ENCODE results near the gene PARD3B.

The PARD3B gene, protein sequence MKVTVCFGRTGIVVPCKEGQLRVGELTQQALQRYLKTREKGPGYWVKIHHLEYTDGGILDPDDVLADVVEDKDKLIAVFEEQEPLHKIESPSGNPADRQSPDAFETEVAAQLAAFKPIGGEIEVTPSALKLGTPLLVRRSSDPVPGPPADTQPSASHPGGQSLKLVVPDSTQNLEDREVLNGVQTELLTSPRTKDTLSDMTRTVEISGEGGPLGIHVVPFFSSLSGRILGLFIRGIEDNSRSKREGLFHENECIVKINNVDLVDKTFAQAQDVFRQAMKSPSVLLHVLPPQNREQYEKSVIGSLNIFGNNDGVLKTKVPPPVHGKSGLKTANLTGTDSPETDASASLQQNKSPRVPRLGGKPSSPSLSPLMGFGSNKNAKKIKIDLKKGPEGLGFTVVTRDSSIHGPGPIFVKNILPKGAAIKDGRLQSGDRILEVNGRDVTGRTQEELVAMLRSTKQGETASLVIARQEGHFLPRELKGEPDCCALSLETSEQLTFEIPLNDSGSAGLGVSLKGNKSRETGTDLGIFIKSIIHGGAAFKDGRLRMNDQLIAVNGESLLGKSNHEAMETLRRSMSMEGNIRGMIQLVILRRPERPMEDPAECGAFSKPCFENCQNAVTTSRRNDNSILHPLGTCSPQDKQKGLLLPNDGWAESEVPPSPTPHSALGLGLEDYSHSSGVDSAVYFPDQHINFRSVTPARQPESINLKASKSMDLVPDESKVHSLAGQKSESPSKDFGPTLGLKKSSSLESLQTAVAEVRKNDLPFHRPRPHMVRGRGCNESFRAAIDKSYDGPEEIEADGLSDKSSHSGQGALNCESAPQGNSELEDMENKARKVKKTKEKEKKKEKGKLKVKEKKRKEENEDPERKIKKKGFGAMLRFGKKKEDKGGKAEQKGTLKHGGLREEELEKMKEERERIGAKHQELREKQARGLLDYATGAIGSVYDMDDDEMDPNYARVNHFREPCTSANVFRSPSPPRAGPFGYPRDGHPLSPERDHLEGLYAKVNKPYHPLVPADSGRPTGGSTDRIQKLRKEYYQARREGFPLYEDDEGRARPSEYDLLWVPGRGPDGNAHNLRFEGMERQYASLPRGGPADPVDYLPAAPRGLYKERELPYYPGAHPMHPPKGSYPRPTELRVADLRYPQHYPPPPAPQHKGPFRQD (N-terminal part only)

DNA sequence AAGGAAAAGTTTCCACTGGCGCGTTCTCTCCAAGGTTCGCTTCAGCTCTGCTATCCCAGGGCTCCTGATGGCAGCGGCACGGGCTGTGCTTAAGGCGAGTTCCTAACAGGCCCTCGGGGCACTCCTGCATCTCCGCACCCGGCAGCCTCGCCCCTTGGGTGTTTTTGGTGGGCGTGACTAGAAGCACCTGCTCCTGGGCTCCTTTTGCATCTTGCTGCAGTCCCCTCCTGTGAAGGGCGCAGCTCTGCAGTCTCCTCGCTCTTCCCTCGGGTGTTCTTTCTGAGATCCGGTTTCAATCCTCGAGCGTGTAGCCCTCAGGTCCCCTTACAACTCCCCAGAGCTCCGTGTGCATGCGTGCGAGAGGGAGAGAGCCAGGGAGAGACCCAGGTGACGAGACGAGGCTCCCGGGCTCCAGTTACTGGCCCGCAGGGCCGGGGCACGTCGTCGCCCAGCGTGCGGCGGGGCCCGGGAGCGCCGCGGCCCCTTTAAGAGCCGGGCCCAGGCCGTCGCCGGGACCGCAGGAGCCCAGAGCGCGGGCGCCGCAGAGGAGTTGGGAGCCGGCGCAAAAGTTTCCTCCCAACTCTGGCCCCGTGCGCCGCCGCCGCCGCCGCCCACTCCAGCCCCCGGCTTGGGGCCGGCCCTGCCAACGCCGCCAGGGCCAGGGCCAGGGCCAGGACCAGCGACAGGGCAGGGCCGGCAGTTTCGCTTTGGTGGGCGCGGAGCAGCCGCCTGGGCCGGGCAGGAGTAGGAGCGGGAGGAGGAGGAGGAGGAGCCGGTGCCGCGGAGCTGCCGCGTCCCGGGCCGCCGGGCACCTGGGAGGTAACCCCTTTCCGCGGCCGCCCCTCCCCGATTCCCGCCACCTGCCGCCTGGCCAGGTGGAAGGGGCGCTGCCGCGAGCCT lies at the start of gene PARD3B:
TSS of gene PARD3B (plus strand) at position 515 of the 900 bp plus-strand sequence. CDS start 525 bp downstream, outside the sequence.
- TF ChIP-seq ZNF274 (IDR thresholded peaks at IDR 0.05; ENCODE audit: low read depth, low read length), result no peak
- H3K4me3 ChIP-seq (ENCODE audit: low read length), result peak within 1 kb of the TSS; percentile 52

DNA sequence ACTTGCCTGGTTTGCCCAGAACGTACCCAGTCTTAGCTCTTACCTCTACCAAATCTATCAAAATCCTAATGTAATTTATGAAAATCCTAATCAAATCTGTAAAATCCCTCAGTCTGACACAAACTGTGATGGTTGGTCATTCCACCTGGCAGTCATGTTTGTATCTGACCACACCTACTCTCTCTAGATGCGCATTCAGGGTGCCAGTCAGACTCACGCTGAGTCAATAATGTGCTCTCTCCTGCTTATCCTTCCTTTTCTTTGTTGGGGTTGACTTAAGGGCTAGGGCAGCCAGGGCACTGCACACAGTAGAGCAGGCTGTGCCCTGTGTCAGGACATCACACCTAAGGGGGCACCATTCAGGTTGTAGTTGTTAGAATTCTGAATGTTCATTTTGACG lies 48.5 kb upstream of the PARD3B start:
- H3K4me3 ChIP-seq (ENCODE audit: low read length), result no peak overlapping the region
- TF ChIP-seq ZNF274 (IDR thresholded peaks at IDR 0.05; ENCODE audit: low read depth, low read length), result no peak

DNA sequence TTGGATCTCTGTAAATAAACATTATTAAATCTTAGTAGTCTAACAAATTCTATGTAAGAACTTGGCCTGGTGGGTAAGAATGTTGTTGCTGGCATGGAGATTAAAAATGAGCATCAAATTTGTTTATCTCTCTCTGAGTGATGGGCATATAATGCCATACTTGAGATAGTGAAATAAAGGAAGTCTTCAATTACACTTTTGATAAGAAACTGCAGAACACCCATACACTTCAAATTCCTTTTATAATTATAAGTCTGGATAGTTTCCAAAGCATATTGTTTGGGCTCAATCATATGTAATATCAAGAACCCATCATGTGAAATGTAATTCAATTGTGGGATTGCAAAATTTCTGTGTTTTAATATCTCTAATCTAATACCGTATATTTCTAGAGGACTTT lies 47.4 kb upstream of the PARD3B start:
- no peak for TF ChIP-seq ZNF274 (IDR thresholded peaks at IDR 0.05; ENCODE audit: low read depth, low read length)
- no peak overlapping the region for H3K4me3 ChIP-seq (ENCODE audit: low read length)

DNA sequence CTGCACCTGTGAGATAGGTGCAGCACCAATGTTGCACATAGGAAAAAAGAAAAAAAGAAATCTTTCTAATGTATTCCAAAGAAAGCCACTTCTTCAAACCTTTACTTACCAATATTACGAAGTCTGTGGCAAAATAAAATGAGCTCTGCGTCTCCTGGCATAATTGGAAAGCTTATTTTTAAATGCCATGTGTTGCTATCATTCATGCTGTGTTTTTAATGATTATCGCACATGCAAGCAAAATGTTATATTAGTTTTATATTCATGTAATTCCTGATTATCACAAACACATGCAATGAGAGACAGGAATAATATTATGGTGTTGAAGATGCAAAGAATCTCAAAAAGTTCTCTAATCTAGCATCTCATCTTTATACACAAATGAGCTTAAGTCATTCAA lies 47.0 kb upstream of the PARD3B start:
- H3K4me3 ChIP-seq (ENCODE audit: low read length), result no peak overlapping the region
- no peak for TF ChIP-seq ZNF274 (IDR thresholded peaks at IDR 0.05; ENCODE audit: low read depth, low read length)

DNA sequence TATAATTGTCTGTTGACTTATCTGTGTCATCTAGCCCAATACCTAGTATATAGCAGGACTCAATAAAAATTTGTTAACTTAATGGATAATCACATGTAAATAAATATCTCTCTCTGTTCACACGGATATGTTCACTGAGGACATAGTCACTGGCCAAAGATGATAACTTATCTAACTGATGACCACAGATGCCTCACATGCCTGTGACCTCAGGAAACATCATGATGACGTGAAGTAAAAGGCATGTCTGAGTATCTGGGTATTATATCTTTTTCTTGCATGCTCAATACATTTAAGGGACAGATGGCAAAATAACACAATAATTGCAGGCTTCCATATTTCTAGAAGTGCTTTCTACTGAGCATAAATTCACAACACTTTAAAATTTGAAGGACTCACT lies 41.4 kb upstream of the PARD3B start:
- TF ChIP-seq ZNF274 (IDR thresholded peaks at IDR 0.05; ENCODE audit: low read depth, low read length), result no peak
- H3K4me3 ChIP-seq (ENCODE audit: low read length), result no peak overlapping the region

DNA sequence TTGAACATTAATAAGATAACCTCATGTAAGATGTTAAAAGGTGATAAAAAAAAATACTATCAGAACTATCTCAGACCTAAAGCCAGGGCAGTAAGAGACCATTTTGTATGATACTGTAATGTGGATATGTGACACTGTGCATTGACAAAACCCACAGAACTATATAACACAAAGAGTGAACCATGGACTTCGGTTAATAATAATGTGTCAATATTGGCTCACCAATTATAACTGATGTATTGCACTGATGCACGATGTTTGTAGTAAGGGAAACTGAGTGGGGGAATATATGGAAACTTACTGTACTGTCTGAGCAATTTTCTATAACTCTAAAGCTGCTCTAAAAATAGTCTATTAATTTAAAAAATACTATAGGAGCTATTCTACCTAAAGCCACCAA lies 40.7 kb upstream of the PARD3B start:
- TF ChIP-seq ZNF274 (IDR thresholded peaks at IDR 0.05; ENCODE audit: low read depth, low read length), result no peak
- H3K4me3 ChIP-seq (ENCODE audit: low read length), result no peak overlapping the region

DNA sequence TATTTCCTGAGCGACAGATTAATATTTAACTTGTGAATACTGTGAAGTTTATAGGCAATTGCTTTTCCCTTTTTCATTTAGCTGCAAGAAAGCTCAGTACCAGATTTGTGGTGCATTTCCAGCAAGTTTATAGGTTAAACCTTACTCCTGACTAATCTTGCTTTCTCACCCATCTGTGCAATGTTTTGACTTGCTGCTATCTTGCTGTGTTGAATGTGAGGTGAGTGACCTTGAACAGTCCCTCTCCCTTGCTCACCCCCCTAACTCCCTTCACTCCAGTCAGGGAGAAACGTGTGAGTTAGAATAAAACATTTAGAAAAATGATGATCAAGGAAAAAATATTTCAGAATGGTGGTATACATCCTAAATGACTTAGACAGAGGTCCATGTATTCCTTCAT lies 39.8 kb upstream of the PARD3B start:
- TF ChIP-seq ZNF274 (IDR thresholded peaks at IDR 0.05; ENCODE audit: low read depth, low read length), result no peak

DNA sequence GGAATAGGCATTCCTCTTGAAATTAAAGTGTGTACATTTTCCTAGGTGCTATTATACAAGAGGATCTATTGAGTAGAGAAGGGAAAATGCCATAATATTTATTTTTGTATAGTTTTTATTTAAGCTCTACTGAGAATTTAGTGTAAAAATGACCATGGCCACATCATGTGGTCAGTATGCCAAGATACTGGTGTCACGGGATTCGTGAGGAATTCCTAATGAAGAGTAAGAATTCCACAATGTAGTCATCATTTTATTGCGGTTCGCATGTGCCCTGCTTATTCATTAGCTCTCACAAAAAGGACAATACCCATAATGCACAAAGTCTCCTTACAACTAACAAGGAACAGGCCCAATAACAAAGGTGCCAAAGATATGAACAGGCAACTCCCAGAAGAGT lies 39.3 kb upstream of the PARD3B start:
- no peak for TF ChIP-seq ZNF274 (IDR thresholded peaks at IDR 0.05; ENCODE audit: low read depth, low read length)
- H3K4me3 ChIP-seq (ENCODE audit: low read length), result no peak overlapping the region

More for the DNA sequence above, 39.8 kb upstream of the PARD3B start:
- no peak overlapping the region for H3K4me3 ChIP-seq (ENCODE audit: low read length)

DNA sequence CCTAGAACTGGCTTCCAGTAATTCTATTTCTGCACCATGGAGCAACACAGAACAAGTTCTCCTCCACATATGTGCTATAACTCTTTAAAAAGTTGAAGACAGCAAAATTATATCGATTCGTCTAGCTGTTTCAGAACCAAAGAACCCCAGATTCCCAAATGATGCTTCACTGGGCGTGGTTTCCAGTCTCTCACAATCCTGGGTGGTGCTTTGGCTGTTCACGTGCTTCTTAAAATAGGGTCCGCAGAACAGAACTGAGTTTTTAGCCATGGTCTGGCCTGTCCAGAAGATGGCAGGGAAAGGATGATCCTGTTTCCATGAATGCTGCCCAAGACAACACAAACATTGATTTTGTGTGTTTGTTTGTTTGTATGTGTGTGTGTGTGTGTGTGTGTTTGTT lies 37.6 kb upstream of the PARD3B start:
- no peak for TF ChIP-seq ZNF274 (IDR thresholded peaks at IDR 0.05; ENCODE audit: low read depth, low read length)
- H3K4me3 ChIP-seq (ENCODE audit: low read length), result no peak overlapping the region

DNA sequence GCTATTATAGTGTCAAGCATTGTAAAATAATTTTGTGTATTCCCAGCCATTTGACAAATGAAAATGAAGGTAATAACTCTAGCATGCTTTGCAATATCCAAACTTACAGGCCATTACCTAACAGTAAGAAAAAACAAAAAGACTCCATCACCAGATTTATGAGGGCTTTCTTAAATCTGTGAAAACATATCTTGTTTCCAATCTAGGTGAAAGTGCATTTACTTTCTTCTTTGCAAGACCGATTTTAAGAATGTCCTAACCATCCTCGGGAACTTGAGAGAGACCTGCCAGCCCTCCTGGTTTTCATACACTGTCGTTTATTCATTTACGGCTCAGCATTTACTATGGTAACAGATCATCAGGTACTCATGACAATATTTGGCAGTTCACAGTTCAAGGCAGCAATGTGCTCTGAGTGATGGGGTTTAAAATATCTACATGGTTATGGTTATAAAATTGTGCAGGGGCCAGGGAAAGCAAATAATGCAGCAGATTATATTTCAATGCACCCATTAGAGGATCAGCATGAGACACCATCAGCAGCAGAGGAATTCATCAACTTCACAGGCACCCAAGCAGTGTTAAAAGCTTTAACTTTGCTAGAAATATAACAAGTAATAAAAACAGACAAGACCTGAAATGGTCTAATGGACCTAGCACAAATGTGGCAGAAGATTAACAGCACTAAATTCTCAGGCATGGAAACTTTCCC lies 34.4 kb upstream of the PARD3B start:
- no peak for TF ChIP-seq ZNF274 (IDR thresholded peaks at IDR 0.05; ENCODE audit: low read depth, low read length)
- H3K4me3 ChIP-seq (ENCODE audit: low read length), result no peak overlapping the region

DNA sequence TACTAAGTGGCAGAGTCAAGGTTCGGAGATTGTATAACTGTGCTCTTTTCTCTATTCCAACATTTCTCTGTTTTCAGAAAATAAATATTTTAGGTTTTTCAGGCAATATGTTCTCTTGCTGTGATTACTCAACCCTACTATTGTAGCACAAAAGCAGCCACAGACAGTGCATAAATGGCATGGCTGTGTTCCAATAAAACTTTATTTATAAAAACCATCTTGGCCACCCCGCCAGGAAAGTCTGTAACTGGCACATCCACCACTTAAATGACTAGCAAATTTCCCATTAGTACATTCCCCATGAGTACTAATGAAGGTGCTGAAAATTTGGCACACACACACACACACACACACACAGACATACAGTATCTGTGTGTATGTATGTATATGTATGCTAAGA lies 30.8 kb upstream of the PARD3B start:
- H3K4me3 ChIP-seq (ENCODE audit: low read length), result no peak overlapping the region
- TF ChIP-seq ZNF274 (IDR thresholded peaks at IDR 0.05; ENCODE audit: low read depth, low read length), result no peak

DNA sequence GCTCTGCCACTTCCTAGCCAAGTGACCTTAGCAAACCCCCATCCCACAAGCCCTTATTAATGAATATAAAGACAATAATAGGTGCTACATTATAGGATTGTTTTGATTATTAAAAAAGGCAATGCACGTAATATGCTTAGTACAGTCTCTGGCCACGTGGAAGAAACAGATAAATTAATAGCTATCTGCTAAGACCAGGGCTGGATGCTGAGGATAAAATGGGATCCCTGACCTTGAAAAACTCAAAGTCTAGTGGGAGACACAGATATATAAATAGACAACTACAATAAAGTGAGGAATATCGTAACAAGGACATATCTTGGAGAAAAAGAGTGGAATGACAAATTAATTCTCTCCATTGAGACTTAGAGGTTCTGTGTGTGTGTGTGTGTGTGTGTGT lies 29.9 kb upstream of the PARD3B start:
- H3K4me3 ChIP-seq (ENCODE audit: low read length), result no peak overlapping the region
- TF ChIP-seq ZNF274 (IDR thresholded peaks at IDR 0.05; ENCODE audit: low read depth, low read length), result no peak

DNA sequence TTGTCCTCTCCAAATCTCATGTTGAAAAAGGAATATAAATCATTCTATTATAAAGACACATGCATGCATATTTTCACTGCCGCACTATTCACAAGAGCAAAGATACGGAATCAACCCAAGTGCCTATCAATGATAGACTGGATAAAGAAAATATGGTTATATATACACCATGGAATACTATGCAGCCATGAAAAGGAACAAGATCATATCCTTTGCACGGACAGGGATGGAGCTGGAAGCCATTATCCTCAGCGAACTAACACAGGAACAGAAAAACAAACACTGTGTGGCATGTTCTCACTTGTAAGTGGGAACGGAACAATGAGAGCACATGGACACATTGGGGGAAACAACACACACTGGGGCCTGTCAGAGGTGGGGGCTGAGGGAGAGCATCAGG lies 28.1 kb upstream of the PARD3B start:
- no peak for TF ChIP-seq ZNF274 (IDR thresholded peaks at IDR 0.05; ENCODE audit: low read depth, low read length)
- H3K4me3 ChIP-seq (ENCODE audit: low read length), result no peak overlapping the region
